A549 (cell line): ENCODE results near the gene MDC1. TPM values are rescaled to one million over a fixed set of nuclear protein-coding genes. Genes with fewer than 3 reads are reported as not detected.

Experiments
- ATAC-seq, 2 experiments: fragments of 200-7000 bp in 1 of 2; fragments of >200 bp in 1 of 2; cut with Nextera tagmentation in 1 of 2; cut with Tn5 transposase in 1 of 2; 3 replicates each; pipeline versions ENCODE4 v1.8.0 to v1.9.1; 2018 to 2020; ENCODE audit warnings: mild to moderate bottlenecking in 1 of 2, moderate library complexity in 1 of 2
- CTCF ChIA-PET: fragments of 300-600 bp; sonication (Branson Sonifier 250); formaldehyde crosslinking; extraction: SDS; loops from one replicate; lab custom pipeline; 2021; ENCODE audit warnings: antibody characterized with exemption, inconsistent platforms; lab: Yijun Ruan, JAX
- POLR2A ChIA-PET: fragments of 350-600 bp; formaldehyde crosslinking; extraction: SDS; loops from one replicate; lab custom pipeline; 2021; ENCODE audit warnings: antibody characterized with exemption, inconsistent platforms; lab: Yijun Ruan, JAX
- DNase-seq, 2 experiments: peaks; one replicate each; pipeline versions ENCODE4 v3.0.0 to v3.0.0-alpha.2; 2011 to 2016; ENCODE audit warnings: low read depth in 1 of 2, low spot score in 1 of 2
- FAIRE-seq: peaks from 2 replicates; lab custom pipeline; 2011; peaks lifted over from hg19 to GRCh38; lab: Jason Lieb, UNC
- H3K27ac ChIP-seq, 2 experiments: fragments of >200 bp; sonication (Bioruptor Twin); formaldehyde crosslinking; 3 replicates each; pipeline ENCODE4 v1.5.1; 2016 to 2017
- H3K4me1 ChIP-seq: fragments of >200 bp; sonication (Bioruptor Twin); formaldehyde crosslinking; 3 replicates; pipeline ENCODE4 v1.6.1; 2016
- H3K4me2 ChIP-seq: fragments of >200 bp; sonication (Bioruptor Twin); formaldehyde crosslinking; 3 replicates; pipeline ENCODE4 v1.6.1; 2016
- H3K4me3 ChIP-seq: fragments of >200 bp; sonication (Bioruptor Twin); formaldehyde crosslinking; 3 replicates; pipeline ENCODE4 v1.5.1; 2016
- H3K9me3 ChIP-seq: fragments of >200 bp; sonication (Bioruptor Twin); formaldehyde crosslinking; 3 replicates; pipeline ENCODE4 v1.6.1; 2016
- CBX2 ChIP-seq: fragments of 200-600 bp; sonication (generic); IDR thresholded peaks from 2 replicates; pipeline ENCODE4 v1.6.1; 2016; ENCODE audit warnings: low read depth, mild to moderate bottlenecking, borderline replicate concordance
- FOSL2 ChIP-seq, 2 experiments: fragments of 450-650 bp in 1 of 2; fragments of >200 bp in 1 of 2; sonication (Bioruptor Twin) in 1 of 2; formaldehyde crosslinking; IDR thresholded peaks; 2 replicates each; pipeline versions ENCODE4 v1.5.0 to v1.6.1; 2016 to 2020; ENCODE audit warnings: mild to moderate bottlenecking in 1 of 2, moderate library complexity in 1 of 2
- GATA3 ChIP-seq: IDR thresholded peaks from 2 replicates; pipeline ENCODE4 v1.6.1; 2012; ENCODE audit warnings: borderline replicate concordance
- HOXB5 ChIP-seq: fragments of 250-450 bp; sonication (Bioruptor Pico); IDR thresholded peaks from 2 replicates; pipeline ENCODE4 v1.5.0; 2020; ENCODE audit warnings: mild to moderate bottlenecking, moderate library complexity
- MAFK ChIP-seq: fragments of 450-650 bp; IDR thresholded peaks from 2 replicates; pipeline ENCODE4 v1.6.1; 2014; ENCODE audit not compliant: partially characterized antibody
- MAZ ChIP-seq: fragments of 150-350 bp; IDR thresholded peaks from 2 replicates; pipeline ENCODE4 v1.6.1; 2014; ENCODE audit warnings: antibody characterized with exemption, low read depth, low read length, borderline replicate concordance
- NPAS2 ChIP-seq: fragments of 250-450 bp; sonication (Bioruptor Pico); IDR thresholded peaks from 2 replicates; pipeline ENCODE4 v1.8.0; 2022; ENCODE audit warnings: mild to moderate bottlenecking, moderate library complexity, borderline replicate concordance
- POLR2A ChIP-seq: IDR thresholded peaks from 2 replicates; pipeline ENCODE4 v1.6.1; 2012; ENCODE audit warnings: mild to moderate bottlenecking, low read length
- POLR2AphosphoS2 ChIP-seq: conservative IDR thresholded peaks from 2 replicates; pipeline ENCODE4 v1.6.1; 2012; ENCODE audit warnings: low read length, improper control_type of control experiment, inconsistent platforms
- RAD21 ChIP-seq, 2 experiments: fragments of >200 bp in 1 of 2; sonication (Bioruptor Twin) in 1 of 2; formaldehyde crosslinking in 1 of 2; IDR thresholded peaks in 1 of 2; conservative IDR thresholded peaks in 1 of 2; 2 replicates in 1 of 2; 3 replicates in 1 of 2; pipeline ENCODE4 v1.6.1; 2012 to 2018; ENCODE audit warnings: inconsistent platforms in 1 of 2
- RARB ChIP-seq: fragments of 250-450 bp; sonication (Bioruptor Pico); IDR thresholded peaks from 2 replicates; pipeline ENCODE4 v1.8.0; 2021; ENCODE audit warnings: mild to moderate bottlenecking, moderate library complexity
- RFX5 ChIP-seq: fragments of 450-650 bp; IDR thresholded peaks from 2 replicates; pipeline ENCODE4 v1.7.1; 2014; ENCODE audit warnings: antibody characterized with exemption, mild to moderate bottlenecking, moderate library complexity
- RNF2 ChIP-seq: fragments of 200-600 bp; sonication (generic); IDR thresholded peaks from 2 replicates; pipeline ENCODE4 v1.6.1; 2016; ENCODE audit warnings: low read depth, mild to moderate bottlenecking, antibody characterized with exemption, moderate library complexity, borderline replicate concordance
- ZC3H11A ChIP-seq: fragments of 450-650 bp; IDR thresholded peaks from 2 replicates; pipeline ENCODE4 v1.6.1; 2014; ENCODE audit warnings: antibody characterized with exemption, mild to moderate bottlenecking
- WGBS: methylation state at CpG from one replicate; pipeline ENCODE4 v1.1.6; 2017; ENCODE audit errors: missing lambda C conversion rate; 5-methylcytosine and 5-hydroxymethylcytosine counted together
- polyA plus RNA-seq, 4 experiments: library from polyadenylated mRNA; depleted of rRNA in 3 of 4; stranded (reverse); fragments of >200 nt; fragmentation: RNase III in 1 of 4; extraction: RNeasy Plus Mini Kit Qiagen cat#74134 plus additional on column Dnase treatment in 1 of 4; gene quantifications; 2 replicates in 3 of 4; 3 replicates in 1 of 4; pipeline ENCODE4 v1.2.3, GENCODE V29; 2011 to 2017
- TF ChIP-seq, protein P1 (sequence below): fragments of 450-650 bp; IDR thresholded peaks from 2 replicates; pipeline ENCODE4 v1.6.1; 2014; ENCODE audit warnings: antibody characterized with exemption
- TF ChIP-seq, protein P2 (sequence below): fragments of 250-450 bp; sonication (Bioruptor Pico); IDR thresholded peaks from 2 replicates; pipeline ENCODE4 v1.5.0; 2020; ENCODE audit warnings: low read depth, mild to moderate bottlenecking, moderate library complexity
- TF ChIP-seq, protein P3 (sequence below): IDR thresholded peaks from 2 replicates; pipeline ENCODE4 v1.6.1; 2012; ENCODE audit warnings: low read depth, borderline replicate concordance
- TF ChIP-seq, protein P4 (sequence below): fragments of >200 bp; sonication (Bioruptor Twin); formaldehyde crosslinking; IDR thresholded peaks from 3 replicates; pipeline ENCODE4 v1.6.1; 2016
- TF ChIP-seq, protein P5 (sequence below): fragments of 250-450 bp; sonication (Bioruptor Pico); IDR thresholded peaks from 2 replicates; pipeline ENCODE4 v1.5.0; 2021; ENCODE audit warnings: mild to moderate bottlenecking, moderate library complexity, borderline replicate concordance
- TF ChIP-seq, protein P6 (sequence below): IDR thresholded peaks from 2 replicates; pipeline ENCODE4 v1.6.1; 2012

The MDC1 gene
- polyA plus RNA-seq, 2 of the 4 experiments (the other 2 are of a cell fraction) = 8.2 to 16.5 TPM

DNA sequence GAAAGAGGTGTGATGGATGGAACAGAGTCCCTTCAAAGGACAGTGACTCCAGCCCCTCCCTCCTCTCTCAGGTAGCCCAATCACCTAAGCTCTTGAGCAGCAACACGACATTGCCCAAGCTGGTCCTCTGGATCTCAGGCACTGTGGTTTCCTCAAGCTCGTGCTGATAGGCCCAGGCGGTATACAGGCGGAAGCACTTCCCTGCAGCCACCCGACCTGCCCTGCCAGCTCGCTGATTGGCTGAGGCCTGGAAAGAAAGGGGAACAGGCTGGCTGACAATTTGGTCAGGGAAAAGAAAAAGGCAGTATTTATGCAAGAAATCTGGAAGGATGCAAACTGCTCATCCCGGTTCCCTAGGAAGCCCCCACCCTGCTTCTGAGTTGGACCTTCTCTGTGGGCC lies 60.6 kb downstream of the MDC1 start:
- no peak overlapping the region for H3K4me3 ChIP-seq

DNA sequence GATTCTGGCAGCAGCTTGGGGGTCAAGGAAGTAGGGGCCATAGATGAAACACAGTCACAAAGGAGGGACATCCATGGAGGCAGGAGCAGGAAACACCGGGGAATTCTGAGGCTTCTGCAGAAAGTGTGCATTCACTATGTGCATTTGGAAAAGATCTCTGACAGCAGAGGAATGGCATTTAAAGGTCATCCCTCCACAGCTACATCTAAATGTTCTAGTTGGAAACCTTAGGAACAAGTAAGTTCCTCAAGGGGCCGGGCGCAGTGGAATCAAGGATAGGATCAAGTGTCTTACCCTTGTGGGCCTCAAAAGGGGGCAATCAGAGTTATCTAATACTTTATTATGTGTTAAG lies 61.4 kb downstream of the MDC1 start:
- FAIRE-seq = no peak

More for the DNA sequence above, 60.6 kb downstream of the MDC1 start:
- ATAC-seq (peak in 1 of 2 experiments; percentile 30; a peak in 1 of 6 replicates), FAIRE-seq (no peak), DNase-seq (no peak)
- Histone ChIP-seq H3K4me1 (no peaks in the 10 kb centered on the region), H3K9me3 (no peaks in the 10 kb centered on the region), H3K4me2 (no peak overlapping the region), H3K27ac (no peak overlapping the region)
- WGBS = 93% methylated on average over 7 of the region's 7 CpGs
- TF ChIP-seq MAZ = no peak
- TF ChIP-seq FOSL2 (IDR thresholded peaks at IDR 0.05) = no peak
- TF ChIP-seq FOSL2 (CRISPR knock-in tag; IDR thresholded peaks at IDR 0.05) = no peak
- no peak for TF ChIP-seq RAD21 (conservative IDR thresholded peaks at IDR 0.05 in 1 of 2, IDR thresholded peaks at IDR 0.05 in 1 of 2)
- TF ChIP-seq NPAS2 = no peak
- TF ChIP-seq, protein P1, sequence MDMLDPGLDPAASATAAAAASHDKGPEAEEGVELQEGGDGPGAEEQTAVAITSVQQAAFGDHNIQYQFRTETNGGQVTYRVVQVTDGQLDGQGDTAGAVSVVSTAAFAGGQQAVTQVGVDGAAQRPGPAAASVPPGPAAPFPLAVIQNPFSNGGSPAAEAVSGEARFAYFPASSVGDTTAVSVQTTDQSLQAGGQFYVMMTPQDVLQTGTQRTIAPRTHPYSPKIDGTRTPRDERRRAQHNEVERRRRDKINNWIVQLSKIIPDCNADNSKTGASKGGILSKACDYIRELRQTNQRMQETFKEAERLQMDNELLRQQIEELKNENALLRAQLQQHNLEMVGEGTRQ = no peak
- TF ChIP-seq, protein P2, sequence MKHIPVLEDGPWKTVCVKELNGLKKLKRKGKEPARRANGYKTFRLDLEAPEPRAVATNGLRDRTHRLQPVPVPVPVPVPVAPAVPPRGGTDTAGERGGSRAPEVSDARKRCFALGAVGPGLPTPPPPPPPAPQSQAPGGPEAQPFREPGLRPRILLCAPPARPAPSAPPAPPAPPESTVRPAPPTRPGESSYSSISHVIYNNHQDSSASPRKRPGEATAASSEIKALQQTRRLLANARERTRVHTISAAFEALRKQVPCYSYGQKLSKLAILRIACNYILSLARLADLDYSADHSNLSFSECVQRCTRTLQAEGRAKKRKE (CRISPR knock-in tag) = no peak
- TF ChIP-seq GATA3 = no peak
- no peak for TF ChIP-seq POLR2A
- TF ChIP-seq MAFK = no peak
- TF ChIP-seq, protein P3, sequence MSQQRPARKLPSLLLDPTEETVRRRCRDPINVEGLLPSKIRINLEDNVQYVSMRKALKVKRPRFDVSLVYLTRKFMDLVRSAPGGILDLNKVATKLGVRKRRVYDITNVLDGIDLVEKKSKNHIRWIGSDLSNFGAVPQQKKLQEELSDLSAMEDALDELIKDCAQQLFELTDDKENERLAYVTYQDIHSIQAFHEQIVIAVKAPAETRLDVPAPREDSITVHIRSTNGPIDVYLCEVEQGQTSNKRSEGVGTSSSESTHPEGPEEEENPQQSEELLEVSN = no peak
- TF ChIP-seq ZC3H11A = no peak
- TF ChIP-seq, protein P4, sequence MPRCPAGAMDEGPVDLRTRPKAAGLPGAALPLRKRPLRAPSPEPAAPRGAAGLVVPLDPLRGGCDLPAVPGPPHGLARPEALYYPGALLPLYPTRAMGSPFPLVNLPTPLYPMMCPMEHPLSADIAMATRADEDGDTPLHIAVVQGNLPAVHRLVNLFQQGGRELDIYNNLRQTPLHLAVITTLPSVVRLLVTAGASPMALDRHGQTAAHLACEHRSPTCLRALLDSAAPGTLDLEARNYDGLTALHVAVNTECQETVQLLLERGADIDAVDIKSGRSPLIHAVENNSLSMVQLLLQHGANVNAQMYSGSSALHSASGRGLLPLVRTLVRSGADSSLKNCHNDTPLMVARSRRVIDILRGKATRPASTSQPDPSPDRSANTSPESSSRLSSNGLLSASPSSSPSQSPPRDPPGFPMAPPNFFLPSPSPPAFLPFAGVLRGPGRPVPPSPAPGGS = no peak
- TF ChIP-seq HOXB5 (CRISPR knock-in tag) = no peak
- TF ChIP-seq, protein P5, sequence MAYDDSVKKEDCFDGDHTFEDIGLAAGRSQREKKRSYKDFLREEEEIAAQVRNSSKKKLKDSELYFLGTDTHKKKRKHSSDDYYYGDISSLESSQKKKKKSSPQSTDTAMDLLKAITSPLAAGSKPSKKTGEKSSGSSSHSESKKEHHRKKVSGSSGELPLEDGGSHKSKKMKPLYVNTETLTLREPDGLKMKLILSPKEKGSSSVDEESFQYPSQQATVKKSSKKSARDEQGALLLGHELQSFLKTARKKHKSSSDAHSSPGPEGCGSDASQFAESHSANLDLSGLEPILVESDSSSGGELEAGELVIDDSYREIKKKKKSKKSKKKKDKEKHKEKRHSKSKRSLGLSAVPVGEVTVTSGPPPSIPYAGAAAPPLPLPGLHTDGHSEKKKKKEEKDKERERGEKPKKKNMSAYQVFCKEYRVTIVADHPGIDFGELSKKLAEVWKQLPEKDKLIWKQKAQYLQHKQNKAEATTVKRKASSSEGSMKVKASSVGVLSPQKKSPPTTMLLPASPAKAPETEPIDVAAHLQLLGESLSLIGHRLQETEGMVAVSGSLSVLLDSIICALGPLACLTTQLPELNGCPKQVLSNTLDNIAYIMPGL (CRISPR knock-in tag) = no peak
- TF ChIP-seq CBX2 = no peak
- no peak for TF ChIP-seq RFX5
- POLR2A ChIA-PET = no interaction called here
- CTCF ChIA-PET = interaction anchor here (1.0 to 1.5 kb wide), 3 partner anchors 16 to 124 kb away, joined by 3 to 5 read pairs (median 3); no protein-coding TSS in a partner anchor

More for the DNA sequence above, 61.4 kb downstream of the MDC1 start:
- ChIA-PET POLR2A (no interaction called here), CTCF (interaction anchor here (1.2 to 1.5 kb wide), 3 partner anchors 15 to 75 kb away, joined by 3 to 5 read pairs (median 3); no protein-coding TSS in a partner anchor)
- Histone ChIP-seq H3K4me1 (no peaks in the 10 kb centered on the region), H3K27ac (no peak overlapping the region), H3K9me3 (no peaks in the 10 kb centered on the region), H3K4me2 (no peak overlapping the region), H3K4me3 (no peak overlapping the region)
- 92% methylated on average over 3 of the region's 3 CpGs for WGBS
- TF ChIP-seq, protein P6, sequence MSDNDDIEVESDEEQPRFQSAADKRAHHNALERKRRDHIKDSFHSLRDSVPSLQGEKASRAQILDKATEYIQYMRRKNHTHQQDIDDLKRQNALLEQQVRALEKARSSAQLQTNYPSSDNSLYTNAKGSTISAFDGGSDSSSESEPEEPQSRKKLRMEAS = no peak
- TF ChIP-seq RNF2 = no peak
- no peak for TF ChIP-seq RFX5
- no peak for TF ChIP-seq POLR2AphosphoS2
- TF ChIP-seq MAFK = no peak
- TF ChIP-seq GATA3 = no peak
- TF ChIP-seq NPAS2 = no peak
- TF ChIP-seq RARB (CRISPR knock-in tag) = no peak
- no peak for TF ChIP-seq FOSL2 (IDR thresholded peaks at IDR 0.05)
- TF ChIP-seq FOSL2 (CRISPR knock-in tag; IDR thresholded peaks at IDR 0.05) = no peak
- no peak for DNase-seq
- ATAC-seq = no peak
